Ramos (cell line): ENCODE data around the gene SDR39U1.
"Not testable (repeated sequence)": the region's sequence is repeated elsewhere in the genome, so short reads cannot be mapped to it uniquely, and the experiment has no call there.

Experiments used
- in situ Hi-C: fragments of 300-500 bp; cut with MboI; formaldehyde crosslinking; loops from one replicate; pipeline ENCODE4 v1.14.3; 2022; ENCODE audit warnings: low sequenced_read_pairs; ENCODE audit not compliant: unreplicated experiment

Gene SDR39U1

GRCh38 chr14:24450828-24451227, 8.3 kb upstream of the SDR39U1 start:
- in situ Hi-C loops, result not testable (repeated sequence)

GRCh38 chr14:24443053-24443665, 583 bp upstream of the SDR39U1 start:
- in situ Hi-C loops, result loop anchor here (25.0 kb wide), 1 partner anchor 456 kb away; the partner anchor contains the start of gene DHRS4L2

GRCh38 chr14:24441904-24442239, 704 bp downstream of the SDR39U1 start:
- in situ Hi-C loops, result loop anchor here (25.0 kb wide), 1 partner anchor 455 kb away; the partner anchor contains the start of gene DHRS4L2

DNA sequence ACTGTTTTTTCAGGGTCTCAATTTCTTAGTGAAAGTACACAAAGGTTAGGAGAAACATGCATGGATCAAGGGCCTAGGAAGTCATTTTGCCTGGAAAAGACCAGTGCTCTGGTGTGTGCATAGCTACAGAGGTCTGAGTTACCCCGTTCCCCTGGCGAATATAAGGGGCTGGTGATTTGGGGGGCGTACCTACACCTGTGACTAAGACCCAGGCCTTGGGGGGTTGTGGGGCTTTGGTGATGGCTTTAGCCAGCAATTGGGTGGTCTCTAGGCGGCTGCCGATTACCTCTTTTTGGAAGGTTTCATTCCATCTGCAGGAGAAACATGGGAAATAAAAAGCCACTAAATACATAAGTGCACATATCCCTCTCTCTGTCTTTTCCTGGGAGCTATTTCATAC, 1.1 kb downstream of the SDR39U1 start:
- in situ Hi-C loops, result loop anchor here (25.0 kb wide), 1 partner anchor 454 kb away; the partner anchor contains the start of gene DHRS4L2

- in situ Hi-C loops, result loop anchor here (25.0 kb wide), 1 partner anchor 454 kb away; the partner anchor contains the start of gene DHRS4L2
Observed at GRCh38 chr14:24440606-24441399, 1.8 kb downstream of the SDR39U1 start.

- in situ Hi-C loops, result loop anchor here (10.0 to 25.0 kb wide), 3 partner anchors 195 to 875 kb away; partner anchors contain the start of genes AP1G2, DHRS4L2 and TINF2
Observed at GRCh38 chr14:24439830-24440605, 2.6 kb downstream of the SDR39U1 start.

- in situ Hi-C loops, result loop anchor here (10.0 to 25.0 kb wide), 3 partner anchors 194 to 874 kb away; partner anchors contain the start of genes AP1G2, DHRS4L2 and TINF2
Observed at GRCh38 chr14:24439257-24439656, 3.3 kb downstream of the SDR39U1 start.

- in situ Hi-C loops, result loop anchor here (10.0 to 25.0 kb wide), 3 partner anchors 194 to 874 kb away; partner anchors contain the start of genes AP1G2, DHRS4L2 and TINF2
Observed at GRCh38 chr14:24438223-24439097, 4.1 kb downstream of the SDR39U1 start.

DNA sequence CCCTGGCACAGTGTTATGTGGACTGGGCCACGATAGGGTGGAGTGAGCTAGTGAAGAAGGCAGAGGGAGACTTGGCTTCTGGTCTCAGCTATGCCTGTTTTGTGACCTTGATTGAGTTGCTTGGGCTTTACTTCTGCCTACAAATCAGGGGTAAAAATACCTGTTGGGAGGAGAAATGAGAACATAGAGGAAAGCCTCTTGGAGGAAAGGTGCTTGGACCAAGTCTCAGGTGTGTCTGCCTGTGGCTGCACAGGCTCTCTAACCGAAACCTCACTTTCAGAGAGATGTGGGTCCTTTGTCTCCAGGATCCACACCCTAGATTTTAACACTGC, 4.9 kb downstream of the SDR39U1 start:
- in situ Hi-C loops, result loop anchor here (10.0 to 25.0 kb wide), 3 partner anchors 193 to 873 kb away; partner anchors contain the start of genes AP1G2, DHRS4L2 and TINF2

- in situ Hi-C loops, result loop anchor here (10.0 to 25.0 kb wide), 3 partner anchors 192 to 872 kb away; partner anchors contain the start of genes AP1G2, DHRS4L2 and TINF2
Observed at GRCh38 chr14:24437020-24437735, 5.4 kb downstream of the SDR39U1 start.

DNA sequence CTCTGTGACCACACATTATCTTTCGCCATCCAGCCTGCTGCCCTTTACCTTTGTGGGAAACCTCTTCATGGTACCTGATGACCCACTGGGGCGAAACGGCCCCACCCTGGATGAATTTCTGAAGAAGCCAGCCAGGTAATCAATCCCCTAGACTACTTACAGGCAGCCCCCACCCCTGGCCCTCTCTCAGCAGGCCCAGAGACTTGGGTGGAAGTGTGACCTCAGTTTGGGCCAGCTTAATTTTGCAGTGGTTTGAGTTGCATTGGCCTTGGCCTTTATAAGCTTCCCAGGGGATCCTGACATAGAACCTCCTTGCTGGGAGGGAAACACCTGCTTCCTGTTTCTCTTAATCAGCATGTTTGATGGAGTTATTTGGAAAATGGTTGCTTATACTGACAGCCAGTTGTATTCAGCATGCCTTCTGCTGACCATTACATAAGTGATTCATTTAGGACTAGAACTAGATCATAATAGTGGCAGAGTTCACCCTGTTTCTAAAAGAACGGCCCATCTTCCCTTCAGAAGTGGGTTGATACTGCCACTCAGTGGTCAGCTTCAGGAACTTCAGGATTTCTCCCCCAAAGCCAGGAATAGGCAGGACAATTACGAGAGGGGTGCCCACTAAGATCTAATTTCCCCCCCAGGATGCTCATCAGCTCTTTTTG, 6.1 kb downstream of the SDR39U1 start:
- in situ Hi-C loops, result loop anchor here (10.0 to 25.0 kb wide), 3 partner anchors 192 to 872 kb away; partner anchors contain the start of genes AP1G2, DHRS4L2 and TINF2

GRCh38 chr14:24435998-24436354, 6.6 kb downstream of the SDR39U1 start:
- in situ Hi-C loops, result loop anchor here (10.0 to 25.0 kb wide), 3 partner anchors 191 to 871 kb away; partner anchors contain the start of genes AP1G2, DHRS4L2 and TINF2

- in situ Hi-C loops, result loop anchor here (10.0 to 25.0 kb wide), 3 partner anchors 190 to 870 kb away; partner anchors contain the start of genes AP1G2, DHRS4L2 and TINF2
Observed at GRCh38 chr14:24435192-24435810, 7.3 kb downstream of the SDR39U1 start.

DNA sequence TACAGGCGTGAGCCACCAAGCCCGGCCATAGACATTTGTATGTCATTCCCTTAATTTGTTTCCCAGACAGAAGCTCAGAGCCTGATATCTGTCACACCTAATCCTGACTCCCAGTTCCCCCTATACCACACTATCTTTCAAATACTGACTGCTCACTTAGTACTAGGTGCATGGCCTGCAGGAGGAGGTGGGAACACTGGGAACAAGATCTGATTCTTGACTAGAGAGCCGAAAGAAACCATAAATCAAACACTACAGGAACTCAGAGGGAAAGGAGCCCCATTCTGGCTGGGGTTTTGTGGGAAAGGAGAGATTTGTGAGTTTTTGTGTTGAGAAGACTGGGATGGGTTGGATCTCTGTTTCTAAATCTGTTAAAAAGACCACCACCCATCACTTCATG, 7.9 kb downstream of the SDR39U1 start:
- in situ Hi-C loops, result loop anchor here (5.0 to 25.0 kb wide), 5 partner anchors 67 to 870 kb away; partner anchors contain the start of genes AP1G2, DHRS4L2, NFATC4 and TINF2

DNA sequence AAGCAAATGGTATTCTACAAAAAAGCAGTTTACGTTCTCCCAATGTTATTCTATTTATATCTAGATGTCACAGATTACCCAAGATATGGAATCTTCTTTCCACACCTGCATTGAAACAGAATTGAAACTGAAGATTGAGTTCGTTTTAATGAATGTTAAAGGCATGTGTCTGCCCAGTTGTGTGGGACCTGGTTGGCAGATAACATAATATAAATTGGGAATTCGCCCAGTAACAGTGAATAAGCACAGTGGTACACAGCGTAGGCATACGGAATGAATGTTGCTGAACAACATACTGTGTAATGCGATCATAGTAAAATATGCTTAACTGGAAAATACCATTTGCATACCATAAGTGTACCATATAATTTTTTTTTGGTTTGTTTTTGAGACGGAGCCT, 8.5 kb downstream of the SDR39U1 start:
- in situ Hi-C loops, result loop anchor here (5.0 to 25.0 kb wide), 5 partner anchors 67 to 869 kb away; partner anchors contain the start of genes AP1G2, DHRS4L2, NFATC4 and TINF2

DNA sequence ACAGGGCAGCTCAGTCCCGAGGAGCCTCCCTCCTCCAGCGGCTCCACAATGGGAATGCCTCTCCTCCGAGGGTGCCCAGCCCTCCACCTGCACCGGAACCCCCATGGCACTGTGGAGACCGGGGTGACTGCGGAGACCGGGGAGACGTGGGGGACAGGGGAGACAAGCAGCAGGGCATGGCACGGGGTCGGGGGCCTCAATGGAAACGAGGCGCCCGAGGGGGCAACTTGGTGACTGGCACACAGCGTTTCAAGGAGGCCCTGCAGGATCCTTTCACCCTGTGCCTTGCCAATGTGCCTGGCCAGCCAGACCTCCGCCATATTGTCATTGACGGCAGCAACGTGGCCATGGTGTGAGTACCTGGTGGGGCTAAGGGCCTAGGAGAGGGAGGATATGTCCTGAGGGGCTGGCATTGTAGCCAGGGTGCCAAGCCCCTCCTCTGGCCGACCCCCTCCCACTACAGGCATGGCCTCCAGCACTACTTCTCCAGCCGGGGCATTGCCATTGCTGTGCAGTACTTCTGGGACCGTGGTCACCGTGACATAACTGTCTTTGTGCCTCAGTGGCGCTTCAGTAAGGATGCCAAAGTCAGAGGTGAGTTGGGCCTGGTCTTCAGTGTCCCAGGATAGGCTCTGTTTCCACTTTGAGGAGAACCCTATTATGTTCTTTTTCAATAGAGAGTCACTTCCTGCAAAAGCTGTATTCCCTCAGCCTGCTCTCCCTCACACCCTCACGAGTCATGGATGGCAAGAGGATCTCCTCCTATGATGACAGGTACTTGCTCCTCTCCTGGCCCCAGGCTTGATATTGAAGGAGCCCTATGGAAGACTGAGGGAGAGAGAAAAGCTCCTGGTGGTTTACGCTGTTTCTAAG, 10.1 kb downstream of the SDR39U1 start:
- in situ Hi-C loops, result loop anchor here (5.0 to 25.0 kb wide), 5 partner anchors 65 to 868 kb away; partner anchors contain the start of genes AP1G2, DHRS4L2, NFATC4 and TINF2
